Activated T-helper 1 cell treated with Interleukin-2 at 50 U/mL for 16 hours (primary cell): ENCODE results near the gene RIN3.
A peak's percentile ranks its signal among the peaks of the same experiment; 100 is the strongest.

Experiments used
- DNase-seq: peaks from one replicate; pipeline ENCODE4 v3.0.0-alpha.2; 2020; ENCODE audit warnings: low read depth

The RIN3 gene

GRCh38 chr14:92555465-92556111 lies 42.0 kb downstream of the RIN3 start:
- no peak for DNase-seq

GRCh38 chr14:92556255-92556741 lies 42.7 kb downstream of the RIN3 start:
- no peak for DNase-seq

- DNase-seq, result no peak
Observed at GRCh38 chr14:92556863-92557543, 43.4 kb downstream of the RIN3 start.

GRCh38 chr14:92557544-92557912 lies 43.9 kb downstream of the RIN3 start:
- DNase-seq, result no peak

- no peak for DNase-seq
Observed at GRCh38 chr14:92558319-92558718, 44.7 kb downstream of the RIN3 start.

GRCh38 chr14:92559486-92559885 lies 45.9 kb downstream of the RIN3 start:
- no peak for DNase-seq

GRCh38 chr14:92560106-92560865 lies 46.7 kb downstream of the RIN3 start:
- DNase-seq, result peak; percentile 11

- no peak for DNase-seq
Observed at GRCh38 chr14:92561906-92562479, 48.4 kb downstream of the RIN3 start.

GRCh38 chr14:92563359-92563758 lies 49.8 kb downstream of the RIN3 start:
- DNase-seq, result no peak

- no peak for DNase-seq
Observed at GRCh38 chr14:92563765-92564285, 50.2 kb downstream of the RIN3 start.

- DNase-seq, result no peak
Observed at GRCh38 chr14:92564344-92565039, 50.9 kb downstream of the RIN3 start.

- no peak for DNase-seq
Observed at GRCh38 chr14:92565040-92565717, 51.6 kb downstream of the RIN3 start.

GRCh38 chr14:92565718-92566115 lies 52.1 kb downstream of the RIN3 start:
- no peak for DNase-seq

- DNase-seq, result no peak
Observed at GRCh38 chr14:92567173-92567725, 53.7 kb downstream of the RIN3 start.

- no peak for DNase-seq
Observed at GRCh38 chr14:92568621-92569479, 55.3 kb downstream of the RIN3 start.

- DNase-seq, result no peak
Observed at GRCh38 chr14:92570674-92571262, 57.2 kb downstream of the RIN3 start.

- no peak for DNase-seq
Observed at GRCh38 chr14:92572050-92572449, 58.5 kb downstream of the RIN3 start.

- DNase-seq, result no peak
Observed at GRCh38 chr14:92573761-92574498, 60.3 kb downstream of the RIN3 start.
